ENCODE results near the gene ODAD2.

DNA sequence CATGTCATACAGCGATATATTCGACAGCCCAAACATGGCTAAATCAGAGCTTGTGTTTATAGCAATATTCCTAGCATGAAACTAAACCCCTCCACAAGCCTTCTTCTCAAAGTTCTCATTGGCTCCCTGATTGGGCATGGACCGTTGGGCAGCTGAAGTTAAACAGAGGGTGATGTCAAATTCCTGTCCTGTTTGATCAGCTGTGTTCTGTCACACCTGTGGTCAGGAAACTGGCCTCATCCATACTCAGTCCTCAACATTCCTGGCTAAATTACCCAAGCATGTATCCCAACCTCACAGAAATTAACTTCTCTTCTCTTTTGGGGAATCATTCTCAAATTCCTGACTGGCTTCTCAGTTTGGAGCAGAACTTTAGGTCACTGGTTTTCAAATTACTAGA, 107.9 kb downstream of the ODAD2 start:
- TF ChIP-seq POLR2A (IDR thresholded peaks at IDR 0.05), result no peak
- TF ChIP-seq CTCF (IDR thresholded peaks at IDR 0.05), result no peak
- no peak for TF ChIP-seq EP300 (IDR thresholded peaks at IDR 0.05)
- no peak for TF ChIP-seq POLR2AphosphoS5 (IDR thresholded peaks at IDR 0.05)
